NCI-H82 treated with DMSO at 0.1 percent for 48 hours (cell line): Measurements from ENCODE around the gene PCOLCE2.

Experiments used
- DNase-seq: peaks from one replicate; lab custom pipeline; 2025; ENCODE audit not compliant: unreplicated experiment; lab: John Stamatoyannopoulos, UW

The PCOLCE2 gene

DNA sequence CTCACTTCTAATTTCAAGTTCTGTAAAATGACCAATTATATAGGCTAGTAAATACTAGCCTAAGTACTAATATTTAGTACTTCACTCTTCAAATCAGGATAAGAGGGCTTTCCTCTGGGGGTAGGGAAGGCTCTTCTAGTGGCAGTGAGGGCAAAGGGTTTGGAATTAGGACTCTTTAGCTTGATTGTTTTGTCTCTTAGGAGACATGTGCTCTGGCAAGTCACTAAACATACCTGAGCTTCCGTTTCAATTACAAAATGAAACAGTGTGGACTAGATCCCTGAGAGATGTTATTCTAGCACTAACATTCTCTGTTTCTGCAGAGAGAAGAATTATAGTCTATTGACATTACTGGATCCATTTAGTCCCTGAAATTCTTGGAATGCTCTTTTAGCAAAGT, 71.5 kb downstream of the PCOLCE2 start:
- peak; percentile 28 for DNase-seq

GRCh38 chr3:142815803-142816202, 73.1 kb downstream of the PCOLCE2 start:
- DNase-seq = no peak

DNA sequence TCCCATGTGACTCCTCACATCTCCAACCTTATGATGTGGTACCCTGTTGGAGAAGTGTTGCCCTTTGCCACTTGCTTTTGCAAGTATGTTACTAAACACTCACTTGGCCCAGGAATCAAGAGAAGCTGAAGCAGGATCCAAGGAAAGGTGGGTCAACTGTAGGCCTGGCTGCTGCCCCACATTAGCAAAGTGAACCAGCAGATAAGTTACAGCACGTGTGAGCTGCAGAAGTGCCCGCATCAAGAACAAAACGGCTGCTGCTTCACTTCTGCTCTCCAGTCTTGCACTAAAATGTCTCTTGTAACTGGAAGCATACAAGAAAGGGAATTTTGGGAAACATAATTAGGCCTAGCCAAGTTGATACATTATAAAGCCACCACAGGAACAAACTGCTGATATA, 79.6 kb downstream of the PCOLCE2 start:
- no peak for DNase-seq

- DNase-seq = no peak
Measured at GRCh38 chr3:142808103-142808917, 80.6 kb downstream of the PCOLCE2 start.

GRCh38 chr3:142802891-142803290, 86.0 kb downstream of the PCOLCE2 start:
- no peak for DNase-seq

DNA sequence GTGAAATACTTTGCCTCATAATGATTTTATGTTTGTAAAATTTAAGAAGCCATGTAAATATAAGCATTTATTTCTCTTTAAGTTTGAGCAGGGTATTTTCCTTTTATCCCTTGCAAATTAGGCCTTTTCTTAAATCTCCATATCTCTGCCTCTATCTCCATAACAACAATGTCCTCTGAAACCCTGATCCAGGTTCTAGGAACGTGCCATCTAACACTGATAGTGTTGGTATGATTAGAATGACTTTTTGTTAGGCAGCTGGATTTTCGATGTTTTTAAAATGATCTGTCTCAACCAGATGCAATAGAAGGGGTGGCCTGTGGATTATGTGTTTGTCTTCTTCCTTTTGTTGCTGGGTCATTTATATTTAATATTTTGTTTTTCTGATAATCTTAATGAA, 87.1 kb downstream of the PCOLCE2 start:
- no peak for DNase-seq

GRCh38 chr3:142796823-142797222, 92.1 kb downstream of the PCOLCE2 start:
- DNase-seq = no peak

GRCh38 chr3:142795332-142795731, 93.6 kb downstream of the PCOLCE2 start:
- no peak for DNase-seq

- DNase-seq = no peak
Measured at GRCh38 chr3:142794508-142794907, 94.4 kb downstream of the PCOLCE2 start.

- no peak for DNase-seq
Measured at GRCh38 chr3:142787719-142788118, 101.2 kb downstream of the PCOLCE2 start.

- no peak for DNase-seq
Measured at GRCh38 chr3:142785996-142786395, 102.9 kb downstream of the PCOLCE2 start.

- DNase-seq = no peak
Measured at GRCh38 chr3:142784228-142784627, 104.7 kb downstream of the PCOLCE2 start.

GRCh38 chr3:142782616-142783015, 106.3 kb downstream of the PCOLCE2 start:
- DNase-seq = no peak

- no peak for DNase-seq
Measured at GRCh38 chr3:142779591-142779990, 109.3 kb downstream of the PCOLCE2 start.

DNA sequence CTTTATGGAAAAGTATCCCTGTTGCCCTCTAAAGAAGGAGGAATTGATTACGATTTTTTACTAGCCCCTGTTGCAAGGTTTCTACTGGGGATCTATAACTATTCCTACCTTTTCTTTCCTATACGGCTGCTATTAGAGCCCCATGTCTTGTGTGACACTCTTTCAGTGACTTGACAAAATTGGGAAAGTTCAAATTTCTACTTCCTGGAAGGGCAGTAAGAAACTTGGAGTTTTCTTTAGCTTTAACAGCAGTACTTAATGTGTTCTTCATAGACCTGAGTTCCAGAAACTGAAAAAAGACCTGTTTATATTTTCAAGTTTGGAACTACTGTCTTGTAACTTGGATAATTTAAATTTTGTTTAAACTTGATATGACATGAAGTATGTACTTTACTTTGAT, 110.3 kb downstream of the PCOLCE2 start:
- no peak for DNase-seq

DNA sequence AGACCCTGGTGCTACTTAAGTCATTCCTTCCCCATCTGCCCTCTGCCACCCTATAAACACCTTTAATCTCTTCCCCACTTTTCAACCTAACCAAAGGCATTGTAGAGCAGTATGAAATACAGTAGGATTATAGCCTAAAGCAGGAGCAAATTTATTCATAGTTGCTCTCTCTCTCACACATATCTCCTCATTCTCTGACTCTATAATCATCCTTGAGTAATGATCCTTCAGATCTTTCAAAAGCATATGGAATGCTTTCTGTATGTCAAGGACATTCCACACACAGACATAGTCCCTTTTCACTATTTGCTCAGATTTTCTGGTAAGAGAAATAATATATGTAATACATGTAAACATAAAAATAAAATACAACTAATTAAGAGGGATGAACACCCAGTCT, 111.0 kb downstream of the PCOLCE2 start:
- peak; percentile 69 for DNase-seq

DNA sequence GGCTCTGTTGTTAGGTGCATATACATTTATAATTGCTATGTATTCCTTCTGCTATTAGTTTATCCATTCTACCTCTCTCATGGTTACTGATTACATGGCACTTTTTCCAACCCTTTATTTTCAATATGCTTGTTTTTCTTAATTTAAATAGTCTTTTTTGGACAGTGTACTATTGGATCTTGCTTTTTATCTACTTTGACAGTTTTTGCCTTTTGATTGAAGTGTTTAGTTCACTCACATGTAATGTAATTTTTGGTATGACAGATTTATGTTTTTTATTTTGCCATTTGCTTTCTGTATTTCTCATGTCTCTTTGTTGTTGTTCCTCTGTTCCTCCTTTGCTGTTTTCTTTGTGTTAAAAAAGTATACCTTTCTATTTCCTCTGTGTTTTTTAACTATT, 120.5 kb downstream of the PCOLCE2 start:
- no peak for DNase-seq
